GM21529 (cell line): ENCODE measurements around the gene NOM1.

ENCODE experiments used
- ATAC-seq: cut with Tn5 transposase; IDR thresholded peaks from one replicate; pipeline ENCODE4 v1.9.1; 2021; ENCODE audit not compliant: unreplicated experiment

NOM1 gene

DNA sequence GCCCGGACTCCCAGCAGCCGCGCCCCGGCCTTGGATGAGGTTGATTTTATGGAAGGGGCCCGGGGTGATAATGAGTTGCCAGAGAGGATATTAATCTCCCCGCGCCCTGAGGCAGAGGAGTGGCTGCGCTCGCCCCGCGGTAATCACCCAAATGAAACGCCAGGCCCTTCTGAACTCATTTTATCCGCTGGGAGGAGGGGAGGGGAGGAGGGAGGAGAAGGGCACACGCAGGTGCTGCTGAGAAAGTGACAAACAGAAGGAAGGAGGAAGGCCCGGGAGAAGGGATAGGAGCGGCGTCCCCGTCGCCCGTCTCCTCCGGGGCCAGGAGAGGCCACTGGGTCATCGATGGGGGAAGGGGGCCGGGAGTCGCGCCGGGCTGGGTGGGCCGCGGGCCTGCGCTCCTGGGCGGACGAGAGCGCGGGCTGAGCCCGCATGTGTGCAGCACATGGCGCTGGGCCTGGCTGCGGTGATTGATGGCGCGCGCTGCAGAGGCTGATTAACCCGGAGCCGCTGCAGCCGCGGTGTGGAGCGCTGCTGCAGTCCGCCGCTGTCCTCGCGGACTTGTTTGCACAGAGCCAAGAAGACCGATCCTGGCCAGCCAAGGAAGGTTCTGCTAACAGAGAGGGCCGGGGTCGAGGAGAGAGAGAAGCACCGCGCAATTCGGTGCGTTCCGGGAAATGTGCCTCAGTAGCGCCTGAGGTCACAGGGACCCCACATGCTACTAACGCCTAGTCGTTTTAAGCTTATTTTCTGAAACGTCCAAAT lies 54.4 kb downstream of the NOM1 start:
- no peak for ATAC-seq

DNA sequence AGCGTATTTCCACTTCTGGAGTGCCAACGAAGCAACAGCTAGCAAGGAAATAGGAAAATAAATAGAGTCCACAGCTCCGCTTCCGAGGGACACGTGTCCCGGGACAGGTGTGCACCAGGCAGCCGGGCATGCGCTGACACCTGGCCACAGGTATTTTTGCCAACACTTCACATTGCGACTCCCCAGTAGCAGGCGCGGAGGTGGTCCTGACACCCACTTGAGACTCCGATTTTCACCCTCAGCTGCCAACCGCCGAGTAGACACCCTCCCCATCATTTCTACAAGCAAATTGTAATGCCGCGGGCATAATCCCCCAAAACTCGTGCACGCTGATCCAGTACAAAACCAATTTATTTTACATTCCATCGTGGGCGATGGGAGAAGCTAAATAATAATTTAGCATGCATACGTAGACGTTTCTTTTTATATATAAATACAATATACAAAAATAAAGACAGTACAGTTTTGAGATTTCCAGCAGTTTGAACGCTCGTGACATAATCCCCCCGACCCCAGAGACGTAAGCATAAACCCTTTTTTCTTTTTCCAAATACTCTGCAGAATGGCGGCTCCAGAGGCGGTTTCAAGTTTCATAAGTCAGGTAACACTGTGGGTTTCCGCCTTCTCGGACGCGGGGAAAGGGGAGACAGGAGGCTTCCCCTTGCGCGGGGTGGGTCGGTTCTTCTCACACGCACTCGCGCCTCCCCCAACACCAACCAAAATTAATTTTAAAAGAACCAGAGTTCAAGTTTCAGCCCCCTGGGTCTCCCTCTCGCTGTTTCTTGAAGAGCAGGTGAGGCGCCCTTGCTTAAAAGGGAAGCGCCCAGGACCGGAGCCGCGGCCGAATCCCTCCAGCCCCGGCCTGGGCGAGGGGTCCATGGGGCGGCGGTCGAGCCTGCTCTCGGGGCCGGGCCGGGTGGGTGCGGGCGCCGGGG lies 55.3 kb downstream of the NOM1 start:
- no peak for ATAC-seq

DNA sequence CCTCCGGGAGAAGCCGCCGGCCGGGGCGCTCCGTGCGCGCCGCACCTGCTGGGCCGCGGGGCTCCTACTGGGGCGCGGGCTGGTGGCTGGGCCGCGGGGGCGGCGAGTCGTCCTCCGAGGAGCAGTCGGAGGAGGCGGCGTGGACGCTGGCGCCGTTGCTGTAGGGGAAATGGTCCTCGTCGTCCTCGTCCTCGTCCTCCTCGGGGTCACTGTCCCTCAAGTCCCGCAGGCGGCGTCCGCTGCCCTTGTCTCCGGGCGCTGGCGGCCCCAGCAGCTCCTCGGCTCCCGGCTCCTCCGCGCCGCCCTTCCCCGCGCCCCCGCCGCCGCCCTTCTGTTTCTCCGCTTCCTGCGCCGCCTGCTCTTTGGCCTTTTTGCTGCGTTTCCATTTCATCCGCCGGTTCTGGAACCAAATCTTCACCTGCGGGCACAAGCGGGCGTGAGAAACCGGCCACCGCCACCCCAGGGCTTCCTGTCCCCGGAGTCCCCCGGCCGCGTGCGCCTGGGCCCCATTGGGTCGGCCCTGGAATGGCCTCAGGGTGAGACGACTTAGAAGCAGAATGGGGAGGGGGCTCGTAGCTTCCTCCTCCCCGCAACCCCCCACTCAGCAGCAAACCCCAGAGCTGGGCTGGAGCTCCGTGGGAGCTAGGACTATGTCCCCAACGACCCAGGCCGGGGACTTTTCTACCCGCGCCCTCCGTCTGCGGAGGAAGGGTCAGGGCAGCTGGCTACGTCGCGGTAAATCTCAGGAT lies 56.1 kb downstream of the NOM1 start:
- no peak for ATAC-seq

DNA sequence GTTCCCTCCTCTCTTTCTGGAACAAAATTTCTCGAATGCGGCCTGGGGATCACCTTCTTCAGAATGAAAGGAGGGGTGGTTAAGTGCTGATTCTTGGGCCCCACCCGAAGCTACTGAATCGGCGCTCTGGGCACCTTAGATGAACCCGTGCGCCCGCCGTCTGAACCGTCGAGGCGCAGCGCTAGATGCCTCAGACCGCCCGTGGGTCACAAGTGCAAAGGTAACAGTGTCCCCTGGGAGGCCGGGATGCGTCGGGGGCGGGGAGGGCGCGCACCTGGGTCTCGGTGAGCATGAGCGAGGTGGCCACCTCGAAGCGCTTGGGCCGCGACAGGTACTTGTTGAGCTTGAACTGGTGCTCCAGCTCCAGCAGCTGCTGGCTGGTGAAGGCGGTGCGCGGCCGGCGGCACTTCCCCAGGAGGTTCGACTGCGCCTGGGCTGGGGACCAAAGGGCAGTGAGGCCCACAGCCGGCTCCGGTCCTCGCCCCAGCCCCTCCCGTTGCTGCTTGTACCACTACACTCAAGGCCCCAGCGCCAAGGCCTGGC lies 56.8 kb downstream of the NOM1 start:
- no peak for ATAC-seq

DNA sequence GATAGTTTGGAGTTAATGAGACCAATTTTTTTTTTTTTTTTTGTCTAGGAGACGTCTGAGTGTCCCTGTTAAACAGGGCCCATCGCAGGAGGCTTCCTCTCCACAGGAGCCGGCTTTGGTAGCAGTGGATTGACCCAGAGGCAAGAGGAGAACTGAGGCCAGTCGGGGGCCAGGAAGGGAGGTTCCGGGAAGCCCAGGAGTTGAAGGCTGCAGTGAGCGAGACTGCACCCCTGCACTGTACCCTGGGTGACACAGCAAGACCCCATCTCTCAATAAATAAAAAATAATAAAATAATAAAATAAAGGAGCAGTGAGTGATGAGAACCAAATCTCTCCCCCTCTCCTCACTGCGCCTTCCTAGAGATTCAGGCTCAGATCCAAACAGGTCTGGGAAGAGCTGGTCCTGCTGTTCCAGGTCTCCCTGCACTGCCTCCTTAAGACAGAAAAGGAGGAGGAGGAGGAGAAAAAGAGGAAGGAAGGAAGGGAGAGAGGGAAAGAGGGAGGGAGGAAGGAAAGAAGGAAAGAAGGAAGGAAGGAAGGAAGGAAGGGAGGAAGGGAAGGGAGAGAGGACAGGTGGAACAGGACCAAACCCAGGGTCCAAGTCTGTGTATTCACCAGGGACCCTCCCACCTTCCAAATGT lies 57.4 kb downstream of the NOM1 start:
- ATAC-seq = no peak

DNA sequence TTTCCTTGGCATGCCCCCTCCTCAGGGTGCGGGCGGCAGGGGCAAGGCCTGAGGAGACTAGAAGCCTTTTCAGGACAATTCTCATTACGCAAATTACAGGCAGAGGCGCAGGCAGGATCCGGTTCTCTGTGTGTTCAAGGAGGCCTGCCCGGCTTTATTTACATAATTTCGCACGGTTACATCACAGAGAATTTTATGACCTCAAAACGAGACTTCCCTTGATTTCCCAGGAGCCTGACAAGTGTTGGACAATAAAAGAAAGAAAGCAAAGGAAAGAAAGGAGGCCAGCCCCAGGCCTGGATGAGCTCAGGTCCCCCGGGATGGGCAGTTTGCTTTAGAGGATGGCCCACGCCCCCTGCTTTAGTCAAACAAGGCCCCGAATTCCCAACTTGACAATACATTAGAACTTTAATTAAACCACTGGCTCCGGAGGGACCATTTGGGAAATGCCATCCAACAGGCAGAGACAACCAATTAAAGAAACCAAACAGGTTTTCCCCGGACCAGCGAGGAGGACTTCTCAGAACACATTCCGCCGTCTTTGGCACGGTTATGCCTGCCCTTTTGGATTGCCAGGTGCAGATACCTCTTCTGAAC lies 58.1 kb downstream of the NOM1 start:
- ATAC-seq = no peak

DNA sequence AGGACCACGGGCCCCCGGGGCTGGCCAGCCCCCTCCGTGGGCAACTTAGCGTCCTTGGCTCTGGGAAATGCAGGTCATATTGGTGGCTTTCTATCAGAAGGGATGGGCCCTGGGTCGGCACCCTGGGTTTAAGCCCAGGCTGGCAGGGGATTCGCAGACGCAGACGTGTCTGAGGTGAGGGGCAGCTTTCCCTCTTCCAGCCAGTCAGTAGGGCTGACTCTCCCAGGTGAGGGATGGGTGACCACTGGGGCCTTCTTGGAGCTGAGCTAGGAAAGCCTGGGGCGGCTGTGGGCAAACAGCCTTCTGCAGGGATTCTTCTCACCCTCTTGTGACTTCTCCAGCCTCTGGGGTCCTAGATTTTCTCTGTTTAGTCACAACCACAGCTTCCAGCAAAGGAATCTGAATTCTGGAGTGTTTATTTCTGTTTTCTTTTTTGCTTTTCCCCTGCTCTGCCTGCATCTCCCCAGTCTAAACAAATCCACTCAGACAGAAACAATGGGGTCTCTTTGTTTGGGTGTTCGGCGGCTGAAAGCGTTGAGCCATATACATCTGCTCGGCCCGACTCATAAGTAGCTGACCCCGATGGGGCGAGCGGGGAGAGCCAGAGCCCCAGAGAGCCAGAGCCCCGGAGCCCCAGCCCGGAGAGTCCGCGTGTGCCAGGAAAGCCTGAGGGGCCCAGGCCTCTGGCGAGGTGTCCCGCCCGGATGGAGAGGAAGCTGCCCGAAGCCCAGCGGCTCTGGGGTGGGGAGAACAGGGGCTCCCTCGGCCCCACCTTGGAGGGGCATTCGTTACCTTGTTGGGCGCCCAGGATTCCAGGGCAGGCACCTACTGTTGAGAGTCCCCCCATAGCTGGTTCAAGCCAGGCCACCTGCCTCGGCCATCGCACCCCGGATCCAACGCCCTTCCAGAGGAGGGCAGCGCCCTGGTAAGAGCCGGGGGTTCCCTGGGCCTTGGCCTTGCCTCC lies 59.0 kb downstream of the NOM1 start:
- no peak for ATAC-seq

DNA sequence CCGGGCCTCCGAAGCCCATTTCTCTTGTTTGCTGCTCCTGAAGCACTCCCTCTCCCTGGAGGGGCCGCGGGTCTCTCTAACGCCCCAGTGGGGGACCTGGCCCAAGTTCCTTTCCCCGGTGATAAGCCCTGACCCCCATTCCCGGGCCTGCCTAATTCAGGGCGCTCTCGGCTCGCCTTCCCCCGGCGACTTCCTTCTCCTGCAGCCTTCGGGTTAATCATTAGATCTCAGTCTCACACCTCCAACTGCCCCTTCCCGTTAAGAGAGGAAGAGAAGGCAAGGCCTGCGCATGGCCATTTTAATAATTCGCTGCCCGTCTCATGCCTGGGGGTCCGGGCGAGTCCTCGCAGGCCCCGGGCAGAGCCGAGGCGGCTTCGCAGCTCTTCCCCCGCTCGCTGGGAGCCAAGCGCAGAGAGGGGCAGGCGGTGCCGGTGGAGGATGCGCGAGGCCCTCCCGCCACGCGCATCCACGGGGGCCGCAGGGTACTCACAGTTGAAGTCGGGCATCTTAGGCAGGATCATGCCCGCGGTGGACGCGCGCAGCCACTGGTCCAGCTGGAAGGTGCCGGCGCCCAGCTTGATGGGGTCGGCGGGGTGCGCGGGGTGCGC lies 59.8 kb downstream of the NOM1 start:
- peak; percentile 26 for ATAC-seq

DNA sequence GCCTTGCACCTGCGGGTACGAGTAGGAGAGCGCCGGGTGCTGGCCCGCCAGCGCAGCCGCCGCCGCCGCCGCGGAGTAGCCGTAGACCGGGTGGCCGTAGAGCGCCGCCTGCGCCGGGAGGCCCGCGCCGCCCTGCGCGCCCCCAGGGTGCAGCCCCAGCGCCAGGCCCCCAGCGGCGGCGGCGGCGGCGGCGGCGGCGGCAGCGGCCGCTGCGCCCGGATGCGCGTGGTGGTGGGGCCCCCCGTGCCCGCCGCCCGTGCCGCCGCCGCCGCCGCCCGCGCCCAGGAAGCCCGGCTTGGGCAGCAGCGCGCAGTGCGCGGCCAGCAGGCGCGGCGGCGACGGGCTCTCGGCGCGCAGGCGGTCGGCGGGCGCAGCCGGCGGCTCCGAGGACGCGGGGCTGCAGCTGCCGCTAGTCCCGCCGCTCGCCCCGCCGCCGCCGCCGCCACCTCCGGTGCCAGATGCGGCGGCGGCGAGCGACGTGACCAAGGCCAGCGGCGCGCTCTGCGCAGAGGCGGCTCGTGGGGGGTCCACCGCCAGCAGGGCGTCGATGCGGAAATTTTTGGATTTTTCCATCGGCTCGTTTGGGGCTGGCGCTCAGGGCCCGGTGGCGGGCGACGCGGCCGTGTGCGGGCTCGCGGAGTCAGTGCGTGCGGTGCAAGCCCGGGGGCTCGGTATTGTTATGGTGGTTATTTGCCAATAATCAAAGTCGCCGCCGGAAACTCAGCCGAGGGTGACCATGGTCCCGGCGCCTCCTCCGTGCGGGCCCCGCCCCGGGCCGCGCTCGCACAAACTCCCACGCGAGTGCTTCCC lies 60.5 kb downstream of the NOM1 start:
- ATAC-seq = peak; percentile 24

DNA sequence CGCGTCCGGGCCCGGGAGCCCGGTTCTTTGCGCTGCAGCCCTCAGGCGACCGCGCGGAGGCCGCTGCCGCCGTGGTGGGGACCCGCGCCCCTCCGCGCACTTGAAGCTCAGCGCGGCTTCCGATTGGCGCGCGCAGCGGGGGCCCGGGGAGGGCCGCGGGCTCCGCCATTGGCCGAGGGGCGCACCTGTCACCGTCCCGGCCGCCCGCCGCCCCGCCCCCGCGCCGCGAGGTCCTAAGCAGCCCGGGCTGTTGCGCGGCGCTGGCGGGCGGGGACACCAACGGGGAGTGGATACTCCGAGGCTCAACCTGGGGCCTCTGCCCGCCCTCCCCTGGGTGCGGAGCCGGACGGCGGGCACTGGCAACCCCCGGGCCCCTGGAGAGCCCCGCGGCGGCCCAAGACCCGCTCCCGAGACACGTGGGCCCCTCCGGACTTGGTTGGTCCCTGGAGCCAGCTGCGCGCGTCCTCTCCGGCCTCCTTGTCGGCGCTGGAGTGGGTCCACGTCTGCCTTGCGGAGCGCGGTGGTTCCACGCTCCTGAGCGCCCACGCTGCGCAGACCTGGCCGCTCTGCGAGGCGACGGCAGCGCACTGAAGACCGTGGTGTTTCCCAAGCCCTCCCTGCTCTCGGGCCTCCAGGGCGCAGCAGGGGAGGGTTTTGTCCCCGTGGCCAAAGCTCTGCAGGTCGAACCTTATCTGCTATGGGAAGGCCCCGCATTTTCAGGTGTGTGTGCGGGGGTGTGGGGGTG lies 61.2 kb downstream of the NOM1 start, which contains the start of gene MNX1:
Gene MNX1 (minus strand): TSS at position 76 of the 745 bp plus-strand sequence. CDS start 313 bp downstream, outside the sequence.
- ATAC-seq = peak; percentile 78

DNA sequence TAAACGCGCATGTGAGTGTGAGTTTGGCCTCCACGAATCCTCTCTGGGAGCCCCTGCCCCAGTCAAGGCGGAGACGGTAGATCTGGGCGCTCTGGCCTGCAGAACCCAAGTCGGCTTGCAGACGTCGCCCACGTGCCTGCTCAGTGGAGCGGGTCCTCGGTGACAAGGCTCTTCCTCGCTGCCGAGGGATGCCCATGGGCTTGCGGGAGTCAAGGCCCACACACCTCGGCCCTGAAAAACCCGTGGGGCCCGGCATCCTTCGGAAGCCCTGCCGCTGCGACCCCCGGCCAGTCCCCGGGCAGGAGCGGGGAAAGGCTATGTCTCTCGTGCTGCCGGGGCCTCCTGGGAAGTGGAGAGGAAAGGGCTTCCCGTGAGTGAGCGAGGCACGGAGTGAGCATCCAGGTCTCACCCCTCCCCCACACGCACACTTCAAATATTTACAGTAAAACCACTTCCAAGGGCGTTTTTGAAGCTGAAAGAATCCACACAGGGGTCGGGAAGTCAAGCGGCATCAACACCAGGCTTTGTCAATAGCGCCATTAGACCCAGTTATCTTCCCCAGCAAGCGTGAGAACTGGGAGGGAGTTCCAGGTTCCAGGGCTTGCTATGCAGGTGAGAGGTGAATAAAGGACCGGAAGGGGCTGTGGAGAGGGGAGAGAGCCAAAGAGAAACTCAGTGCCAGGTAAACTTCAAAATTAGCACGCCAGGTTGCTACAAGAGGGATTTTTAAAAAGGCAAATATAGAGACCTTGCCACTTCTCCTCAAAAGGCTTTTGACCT lies 62.0 kb downstream of the NOM1 start:
- no peak for ATAC-seq

DNA sequence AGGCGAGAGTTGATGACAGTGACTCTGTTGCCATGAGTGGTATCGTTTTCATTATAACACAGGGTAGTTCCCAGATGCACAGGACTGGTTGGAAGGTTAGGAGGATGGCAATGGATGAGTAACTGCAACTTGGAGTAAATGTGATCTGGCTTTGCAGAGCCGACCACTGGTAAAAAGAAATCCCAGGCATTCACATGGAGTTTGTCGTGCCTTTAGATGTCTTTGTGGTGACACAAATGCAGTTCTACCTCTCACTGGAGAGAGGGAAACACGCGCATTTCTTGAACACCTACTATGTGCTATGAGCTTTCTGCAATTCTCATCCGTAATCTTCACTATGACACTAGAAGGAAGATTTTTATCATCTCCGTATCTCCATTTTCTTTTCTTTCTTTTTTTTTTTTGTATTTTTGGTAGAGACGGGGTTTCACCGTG lies 62.6 kb downstream of the NOM1 start:
- ATAC-seq = no peak

DNA sequence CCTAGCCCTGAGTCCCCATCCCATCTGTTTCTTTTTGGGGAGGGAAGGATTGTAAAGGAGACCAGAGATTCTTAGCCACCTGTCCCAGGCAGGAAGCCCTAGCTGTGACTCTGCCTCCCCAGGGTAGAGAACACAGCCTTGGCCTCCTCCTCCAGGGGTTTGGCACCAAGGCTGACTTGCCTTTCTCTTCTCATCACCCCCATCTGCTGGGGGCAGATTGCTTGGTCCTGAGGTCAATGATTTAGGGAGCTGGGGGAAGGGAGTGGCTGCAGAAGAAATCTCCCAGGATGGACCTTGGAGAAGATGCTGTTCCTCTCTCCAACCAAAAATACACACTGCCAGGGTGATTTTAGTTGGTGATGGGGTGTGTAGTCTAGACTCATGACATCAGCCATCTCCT lies 63.6 kb downstream of the NOM1 start:
- no peak for ATAC-seq

DNA sequence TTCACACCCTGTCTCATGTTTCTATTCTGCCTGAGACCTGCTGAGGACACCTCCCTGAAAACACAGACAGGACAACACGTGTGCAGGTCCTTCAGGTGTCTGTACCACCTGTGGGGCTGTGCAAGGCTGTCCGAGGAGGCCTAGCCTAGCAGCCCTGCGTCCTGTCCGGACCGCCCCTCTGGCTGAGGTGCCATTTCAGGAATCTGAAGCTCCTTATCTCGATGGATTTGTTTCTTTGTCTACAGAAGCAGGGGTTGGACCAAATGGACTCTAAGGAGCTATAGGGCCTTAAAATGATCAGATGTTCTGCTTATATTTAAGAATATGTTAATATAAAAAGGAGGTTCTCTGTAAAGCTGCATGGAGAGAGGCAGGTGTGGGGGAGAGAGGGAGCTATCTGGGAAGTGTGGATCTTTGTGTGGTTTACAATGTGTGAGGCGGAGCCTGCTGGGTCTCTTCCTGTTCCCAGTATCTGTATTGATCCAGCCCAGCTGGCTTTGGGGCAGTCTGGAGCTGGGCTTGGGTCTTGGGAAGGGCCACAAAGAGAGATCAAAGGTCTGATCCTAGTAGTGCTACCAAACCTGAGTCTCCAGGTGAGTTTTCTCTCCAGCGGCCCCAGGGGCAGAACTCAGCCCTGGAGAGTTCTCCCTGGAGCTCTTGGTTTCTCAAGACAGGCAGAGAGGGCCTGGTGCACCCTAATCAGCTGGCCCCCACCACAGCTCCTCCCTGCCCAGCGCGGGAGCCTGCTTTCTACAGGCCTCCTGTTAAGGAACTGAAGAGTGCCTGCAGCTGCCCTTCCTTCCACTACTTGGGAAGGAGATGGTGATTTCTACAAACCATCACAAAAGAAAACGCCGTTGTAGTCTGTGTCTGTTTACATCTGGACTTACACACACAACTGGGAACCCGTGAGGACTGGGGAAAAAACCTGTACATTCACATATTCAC lies 64.4 kb downstream of the NOM1 start:
- ATAC-seq = no peak
